Bronchial epithelial cell (primary cell): ENCODE data around the gene TREX2. TPM values are rescaled to one million over a fixed set of nuclear protein-coding genes. Genes with fewer than 3 reads are reported as not detected.

Experiments used
- DNase-seq: peaks from one replicate; pipeline ENCODE4 v3.0.0-alpha.2; 2010; ENCODE audit warnings: low read depth
- FAIRE-seq: peaks from 2 replicates; lab custom pipeline; 2011; peaks lifted over from hg19 to GRCh38; lab: Jason Lieb, UNC
- H3K27me3 ChIP-seq: 2 replicates; pipeline ENCODE4 v1.5.1; 2011; ENCODE audit warnings: low read length; ENCODE audit not compliant: control insufficient read depth, insufficient read depth
- H3K36me3 ChIP-seq: 2 replicates; pipeline ENCODE4 v1.5.1; 2011; ENCODE audit warnings: low read length; ENCODE audit not compliant: control insufficient read depth, insufficient read depth
- H3K4me3 ChIP-seq: 2 replicates; pipeline ENCODE4 v1.5.1; 2011; ENCODE audit warnings: mild to moderate bottlenecking, low read depth, low read length, control low read depth
- CTCF ChIP-seq: IDR thresholded peaks from 2 replicates; pipeline ENCODE4 v1.5.1; 2011; ENCODE audit warnings: mild to moderate bottlenecking, moderate library complexity, low read length, control low read depth, inconsistent platforms; ENCODE audit not compliant: insufficient read depth, severe bottlenecking
- total RNA-seq: library from RNA; depleted of rRNA; stranded (reverse); fragments of >200 nt; gene quantifications from 2 replicates; pipeline ENCODE4 v1.2.1, GENCODE V29; 2014

Gene TREX2
- total RNA-seq, 1 donor from 2014 or later, result 5.5 TPM

- FAIRE-seq, result no peak
- H3K27me3 ChIP-seq, result no peaks in the 10 kb centered on the region
Measured at GRCh38 chrX:153434801-153435200, 11.1 kb downstream of the TREX2 start.

GRCh38 chrX:153433781-153434285, 12.0 kb downstream of the TREX2 start:
- no peak overlapping the region for H3K4me3 ChIP-seq
- no peak for FAIRE-seq
- no peak for DNase-seq

More at GRCh38 chrX:153434801-153435200, 11.1 kb downstream of the TREX2 start:
- TF ChIP-seq CTCF, result no peak
- Histone ChIP-seq H3K4me3 (no peak overlapping the region), H3K36me3 (no peaks in the 10 kb centered on the region)
- DNase-seq, result no peak

GRCh38 chrX:153433161-153433680, 12.6 kb downstream of the TREX2 start:
- peak; percentile 23 for FAIRE-seq

More at GRCh38 chrX:153433781-153434285, 12.0 kb downstream of the TREX2 start:
- H3K27me3 ChIP-seq, result no peaks in the 10 kb centered on the region
- H3K36me3 ChIP-seq, result no peaks in the 10 kb centered on the region
- no peak for TF ChIP-seq CTCF

GRCh38 chrX:153430796-153431195, 15.1 kb downstream of the TREX2 start:
- no peak for FAIRE-seq
- no peaks in the 10 kb centered on the region for H3K27me3 ChIP-seq
- H3K4me3 ChIP-seq, result no peak overlapping the region
- no peak for DNase-seq
- no peak for TF ChIP-seq CTCF
- H3K36me3 ChIP-seq, result no peaks in the 10 kb centered on the region

More at GRCh38 chrX:153433161-153433680, 12.6 kb downstream of the TREX2 start:
- Histone ChIP-seq H3K27me3 (no peaks in the 10 kb centered on the region), H3K36me3 (no peaks in the 10 kb centered on the region), H3K4me3 (no peak overlapping the region)
- no peak for TF ChIP-seq CTCF
- DNase-seq, result no peak

- H3K4me3 ChIP-seq, result no peak overlapping the region
- FAIRE-seq (peak; percentile 91), DNase-seq (no peak)
- no peak for TF ChIP-seq CTCF
- H3K36me3 ChIP-seq, result no peaks in the 10 kb centered on the region
- H3K27me3 ChIP-seq, result no peaks in the 10 kb centered on the region
Measured at GRCh38 chrX:153426204-153426603, 19.7 kb downstream of the TREX2 start.

GRCh38 chrX:153423652-153424051, 22.2 kb downstream of the TREX2 start:
- H3K4me3 ChIP-seq, result no peak overlapping the region
- FAIRE-seq (no peak), DNase-seq (no peak)
- no peaks in the 10 kb centered on the region for H3K27me3 ChIP-seq
- no peak for TF ChIP-seq CTCF
- no peaks in the 10 kb centered on the region for H3K36me3 ChIP-seq
